ENCODE results near the gene LPIN3.

LPIN3 gene

DNA sequence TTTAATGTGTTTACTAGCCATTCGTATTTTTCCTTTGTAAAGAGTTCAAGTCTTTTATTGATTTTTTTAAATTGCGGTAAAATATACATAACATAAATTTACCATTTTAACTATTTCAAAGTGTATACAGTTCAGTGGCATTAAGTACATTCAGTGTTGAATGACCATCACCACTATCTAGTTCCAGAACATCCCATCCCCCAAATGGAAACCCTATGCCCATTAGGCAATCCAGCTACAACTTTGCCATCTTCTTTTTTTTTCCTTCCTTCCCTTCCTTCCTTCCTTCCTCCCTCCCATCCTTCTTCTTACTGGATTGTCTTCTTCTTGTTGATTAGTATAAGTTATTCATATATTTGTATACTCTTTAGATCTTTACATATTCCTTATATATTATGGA lies 8.6 kb downstream of the LPIN3 start:
- DNase-seq (ENCODE audit: low spot score): no peak

GRCh38 chr20:41349943-41350342 lies 9.3 kb downstream of the LPIN3 start:
- DNase-seq (ENCODE audit: low spot score): no peak

GRCh38 chr20:41350408-41350962 lies 9.9 kb downstream of the LPIN3 start:
- DNase-seq (ENCODE audit: low spot score): no peak

GRCh38 chr20:41352106-41352505 lies 11.5 kb downstream of the LPIN3 start:
- DNase-seq (ENCODE audit: low spot score): no peak

GRCh38 chr20:41352666-41353065 lies 12.0 kb downstream of the LPIN3 start:
- DNase-seq (ENCODE audit: low spot score): no peak

- no peak for DNase-seq (ENCODE audit: low spot score)
These were observed 12.9 kb downstream of the LPIN3 start for GRCh38 chr20:41353530-41353929.

- DNase-seq (ENCODE audit: low spot score): no peak
These were observed 14.6 kb downstream of the LPIN3 start for GRCh38 chr20:41355192-41355591.

DNA sequence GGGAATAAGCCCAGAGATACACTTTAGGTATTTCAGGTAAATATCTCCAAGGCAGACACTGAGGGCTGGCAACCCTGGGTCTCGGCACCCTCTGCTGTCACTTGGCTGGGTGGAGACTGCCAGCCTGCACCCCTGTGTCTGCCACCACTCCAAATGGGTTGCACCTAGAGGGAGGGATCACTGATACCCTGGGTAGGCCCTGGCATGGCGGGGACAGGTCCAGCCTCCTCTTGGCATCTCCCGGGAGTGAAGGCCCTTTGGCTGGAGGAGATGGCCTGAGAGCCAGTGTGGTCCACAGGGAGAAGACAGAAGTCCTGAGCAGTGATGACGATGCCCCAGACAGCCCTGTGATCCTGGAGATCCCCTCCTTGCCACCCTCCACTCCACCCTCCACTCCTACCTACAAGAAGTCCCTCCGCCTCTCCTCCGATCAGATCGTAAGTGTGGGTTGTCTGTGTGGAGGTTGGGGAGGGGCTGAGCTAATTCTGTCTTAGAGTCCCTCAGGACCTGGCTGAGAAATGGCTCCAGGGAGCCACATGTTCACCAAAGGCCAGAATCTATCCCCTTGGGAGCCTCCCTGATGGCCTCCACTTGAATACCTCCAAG lies 15.1 kb downstream of the LPIN3 start:
- no peak for DNase-seq (ENCODE audit: low spot score)

GRCh38 chr20:41356951-41357350 lies 16.3 kb downstream of the LPIN3 start:
- DNase-seq (ENCODE audit: low spot score): no peak

DNA sequence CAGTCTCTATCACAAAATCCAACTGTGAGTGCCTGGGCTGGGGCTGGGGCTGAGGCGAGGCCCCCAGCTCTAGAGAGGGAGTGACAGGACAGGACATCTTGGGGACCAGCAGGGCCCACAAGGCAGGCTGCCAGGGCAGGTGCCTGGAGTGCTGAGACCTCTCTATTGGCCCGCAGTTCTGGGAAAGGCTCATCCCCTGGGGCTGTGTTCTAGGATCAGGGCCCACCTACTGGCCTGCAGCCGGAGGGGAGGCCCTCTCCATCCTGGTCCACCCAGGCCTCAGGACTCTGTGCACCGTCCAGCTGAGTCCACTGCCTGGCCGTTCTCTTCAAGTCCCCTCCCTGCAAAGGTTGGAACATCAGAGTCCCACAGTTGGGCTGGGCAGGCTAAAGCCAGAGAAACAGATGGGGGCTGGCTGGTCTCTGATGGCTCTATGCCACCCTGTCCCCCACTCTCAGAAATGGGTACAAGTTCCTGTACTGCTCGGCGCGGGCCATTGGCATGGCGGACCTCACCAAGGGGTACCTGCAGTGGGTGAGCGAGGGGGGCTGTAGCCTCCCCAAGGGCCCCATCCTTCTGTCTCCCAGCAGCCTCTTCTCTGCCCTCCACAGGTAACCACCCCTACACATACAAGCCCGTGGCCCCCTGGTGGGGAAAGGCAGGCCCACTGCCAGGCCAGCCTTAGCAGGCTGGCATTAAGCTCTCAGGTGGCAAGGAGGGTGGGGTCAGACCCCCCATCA lies 17.0 kb downstream of the LPIN3 start:
- no peak for DNase-seq (ENCODE audit: low spot score)

DNA sequence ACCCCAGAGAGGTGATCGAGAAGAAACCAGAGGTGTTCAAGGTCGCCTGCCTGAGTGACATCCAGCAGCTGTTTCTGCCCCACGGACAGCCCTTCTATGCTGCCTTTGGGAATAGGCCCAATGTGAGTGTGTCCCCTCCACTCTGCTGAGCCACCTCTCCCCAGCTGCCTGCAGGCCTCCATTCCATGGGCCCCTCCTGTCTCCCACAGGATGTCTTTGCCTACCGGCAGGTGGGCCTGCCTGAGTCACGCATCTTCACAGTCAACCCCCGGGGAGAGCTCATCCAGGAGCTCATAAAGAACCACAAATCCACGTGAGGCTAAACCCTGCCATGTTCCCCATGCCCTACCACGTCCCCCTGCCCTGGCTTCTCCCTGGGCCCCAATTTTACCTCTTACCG lies 17.6 kb downstream of the LPIN3 start:
- no peak for DNase-seq (ENCODE audit: low spot score)

DNA sequence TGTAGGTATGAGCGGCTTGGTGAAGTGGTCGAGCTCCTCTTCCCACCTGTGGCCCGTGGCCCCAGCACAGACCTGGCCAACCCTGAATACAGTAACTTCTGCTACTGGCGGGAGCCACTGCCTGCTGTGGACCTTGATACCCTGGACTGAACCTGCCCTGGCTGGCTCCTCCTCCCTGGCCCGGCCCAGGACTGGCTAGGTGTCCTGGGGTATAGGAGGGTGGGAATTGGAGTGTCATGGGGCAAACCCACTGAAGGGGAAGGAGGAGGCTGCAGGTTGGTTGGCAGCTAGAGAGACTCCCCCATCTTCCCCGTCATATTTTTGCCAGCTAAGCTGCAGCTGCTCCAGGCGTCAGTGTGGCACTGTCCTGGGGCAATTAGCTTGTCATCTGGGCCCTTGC lies 18.1 kb downstream of the LPIN3 start:
- DNase-seq (ENCODE audit: low spot score): no peak

DNA sequence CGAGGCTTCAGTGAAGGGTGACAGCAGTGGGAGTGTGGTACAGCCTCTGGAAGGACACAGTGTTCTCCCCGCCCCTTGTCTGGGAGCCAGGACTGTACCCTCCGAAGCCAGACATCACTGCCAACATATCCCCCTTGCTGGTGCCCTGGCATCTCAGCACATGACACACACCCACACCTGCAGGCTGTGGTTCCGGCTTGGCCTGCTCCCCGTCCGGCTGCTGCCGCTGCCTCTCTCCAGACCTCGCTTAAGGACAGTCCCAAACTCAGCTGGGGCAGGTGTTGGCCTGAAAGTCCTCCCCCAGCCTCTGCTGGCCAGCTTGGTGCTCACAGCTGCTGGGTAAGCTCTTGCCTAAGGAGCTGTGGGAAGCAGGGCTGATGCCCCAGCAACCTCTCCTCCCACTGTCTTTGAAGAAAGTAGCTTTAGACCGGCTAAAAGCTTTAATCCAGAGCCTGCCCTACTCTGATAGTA lies 19.0 kb downstream of the LPIN3 start:
- DNase-seq (ENCODE audit: low spot score): peak; percentile 14

- no peak for DNase-seq (ENCODE audit: low spot score)
These were observed 20.5 kb downstream of the LPIN3 start for GRCh38 chr20:41360831-41361756.

DNA sequence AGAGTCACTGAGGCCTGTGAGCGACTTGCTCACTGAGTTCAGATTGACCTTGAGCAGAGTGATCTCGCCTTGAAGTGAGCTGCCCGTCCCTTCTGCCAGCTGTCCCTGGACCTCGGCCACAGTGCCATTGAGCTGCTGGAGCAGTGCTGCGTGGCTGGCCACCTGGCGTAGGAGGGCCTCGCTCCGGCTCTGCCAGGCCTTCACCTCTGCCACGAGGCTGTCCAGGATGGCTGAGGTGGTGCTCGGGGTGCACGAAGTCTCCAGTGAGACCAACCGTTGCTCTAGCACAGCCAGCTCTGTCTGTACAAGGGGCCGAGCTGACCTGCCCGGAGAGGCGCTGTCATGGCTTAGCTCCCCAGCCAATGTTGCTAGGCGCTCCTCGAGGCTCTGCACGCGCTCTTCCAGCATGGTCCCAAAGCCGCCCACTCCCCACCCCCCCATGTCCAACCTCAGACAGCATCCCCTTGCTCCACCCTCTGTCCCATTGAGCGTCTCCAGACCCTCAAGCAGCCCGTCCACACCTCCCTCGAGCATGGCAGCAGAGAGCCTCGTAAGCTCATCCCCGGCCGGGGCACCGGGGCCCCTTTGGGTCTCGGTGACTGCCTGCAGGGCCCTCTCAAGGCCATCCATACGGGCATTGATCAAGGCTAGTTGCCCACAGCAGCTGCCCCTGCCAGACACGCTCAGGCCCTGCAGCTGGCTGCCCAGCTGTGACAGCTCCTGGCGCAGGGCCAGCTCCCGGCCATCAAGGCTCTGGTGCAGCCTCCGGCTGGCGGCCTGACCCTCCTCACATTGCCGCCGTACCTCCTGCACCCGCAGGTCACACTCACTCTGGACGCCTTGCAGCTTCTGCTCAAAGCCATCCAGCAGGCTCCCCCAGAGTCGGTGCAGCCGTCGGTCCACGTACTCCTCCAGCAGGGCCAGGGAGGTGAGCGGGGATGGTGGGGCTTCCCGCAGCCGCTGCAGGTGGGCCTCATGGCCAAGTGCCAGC lies 21.4 kb downstream of the LPIN3 start:
- peak; percentile 19 for DNase-seq (ENCODE audit: low spot score)

- no peak for DNase-seq (ENCODE audit: low spot score)
These were observed 22.1 kb downstream of the LPIN3 start for GRCh38 chr20:41362748-41363140.

DNA sequence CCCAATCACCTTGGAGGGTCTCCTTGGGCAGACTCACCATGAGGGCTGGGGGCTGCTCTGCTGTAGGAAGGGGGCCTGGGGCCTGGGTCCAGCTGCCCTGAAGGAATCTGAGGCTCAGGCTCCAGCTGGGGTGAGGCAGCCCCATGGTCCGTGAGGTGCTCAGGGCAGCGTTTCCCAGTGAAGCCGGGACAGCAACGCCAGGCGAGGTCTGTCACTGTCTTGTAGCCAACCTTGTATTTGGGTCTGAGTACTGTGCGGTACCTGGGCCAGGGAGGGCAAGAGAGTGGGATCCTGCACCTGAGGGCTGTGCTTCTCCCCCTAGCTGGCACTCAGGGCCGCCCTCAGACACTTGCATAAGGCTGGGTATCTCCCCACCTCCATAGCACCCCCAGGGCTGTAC lies 23.0 kb downstream of the LPIN3 start:
- DNase-seq (ENCODE audit: low spot score): no peak

- no peak for DNase-seq (ENCODE audit: low spot score)
These were observed 23.7 kb downstream of the LPIN3 start for GRCh38 chr20:41364236-41364855.

DNA sequence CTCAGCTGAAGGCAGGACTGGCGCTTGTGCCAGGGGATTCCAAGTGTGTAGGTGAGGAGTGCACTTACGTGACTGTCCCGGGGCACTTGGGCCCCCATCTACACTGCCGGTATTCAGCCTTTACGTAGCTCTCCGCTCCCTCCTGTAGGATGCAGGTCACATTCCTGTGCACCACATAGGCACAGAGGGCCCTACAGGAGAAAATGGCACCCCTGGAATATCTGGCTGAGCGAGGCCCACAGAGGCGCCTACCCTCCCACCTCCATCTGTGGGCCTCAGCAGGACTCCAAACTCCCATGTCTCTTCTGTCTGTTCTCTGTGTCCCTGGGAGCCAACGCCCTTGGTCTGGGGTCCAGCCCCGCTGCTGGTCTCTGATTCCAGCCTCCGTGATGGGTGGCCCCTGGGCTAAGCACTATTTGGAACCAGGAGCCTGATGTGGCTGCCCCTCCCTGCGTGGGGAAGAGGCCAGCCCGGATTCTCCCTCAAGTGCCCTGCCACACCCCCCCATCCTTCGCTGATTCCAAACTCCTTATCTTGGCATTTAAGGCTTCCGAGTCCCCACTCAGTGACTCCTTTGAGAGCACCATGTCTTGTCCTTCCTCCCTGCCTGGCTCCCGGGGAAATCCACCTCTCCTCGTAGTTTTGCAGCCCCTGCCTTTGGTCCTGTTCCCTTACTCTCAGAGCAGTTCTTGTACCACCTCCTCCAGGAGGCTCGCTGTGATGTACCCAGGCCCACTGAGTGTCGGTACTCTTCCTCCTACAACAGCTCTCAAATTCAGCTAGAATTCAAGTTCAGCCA lies 24.5 kb downstream of the LPIN3 start:
- DNase-seq (ENCODE audit: low spot score): no peak

Data from Ammon's horn (tissue), 1 donor.